K562 (cell line): Measurements from ENCODE around the gene TCF15. TPM values are rescaled to one million over a fixed set of nuclear protein-coding genes. Genes with fewer than 3 reads are reported as not detected.

Source experiments
- ATAC-seq: fragments of 200-7000 bp; cut with Tn5 transposase; 3 replicates; pipeline ENCODE4 v1.9.1; 2020; ENCODE audit warnings: moderate library complexity
- BruUV-seq: library from RNA; stranded (reverse); fragments of 400-500 nt; replicated peaks from 2 replicates; lab custom pipeline; 2021; lab: Mats Ljungman, UMichigan
- CTCF ChIA-PET: fragments of 300-600 bp; formaldehyde crosslinking; extraction: SDS; loops from one replicate; lab custom pipeline; 2021; ENCODE audit warnings: low intra/inter-chr PET ratio; lab: Yijun Ruan, JAX
- POLR2A ChIA-PET: fragments of 300-600, 350-650 bp; sonication (Branson Sonifier 250); formaldehyde crosslinking; extraction: SDS; loops from one replicate; lab custom pipeline; 2021; ENCODE audit warnings: antibody characterized with exemption, inconsistent platforms; lab: Yijun Ruan, JAX
- DNase-seq, 4 experiments: peaks; one replicate each; pipeline versions ENCODE4 v3.0.0 to v3.0.0-alpha.2; 2011 to 2018; ENCODE audit warnings: low spot score in 3 of 4, mixed read lengths in 3 of 4; ENCODE audit errors: extremely low read depth in 1 of 4
- FAIRE-seq: peaks from 2 replicates; lab custom pipeline; 2011; peaks lifted over from hg19 to GRCh38; lab: Jason Lieb, UNC
- H2AFZ ChIP-seq: 2 replicates; pipeline ENCODE4 v1.6.0; 2011; ENCODE audit warnings: low read depth, low read length, control low read depth, inconsistent platforms
- H3K27ac ChIP-seq: fragments of 200-600 bp; 3 replicates; pipeline ENCODE4 v1.8.0; 2011; ENCODE audit warnings: low read depth, mild to moderate bottlenecking, control low read depth, inconsistent platforms, low read length, moderate library complexity, mixed read lengths; ENCODE audit errors: extremely low read depth
- H3K27me3 ChIP-seq, 2 experiments: fragments of 300-600 bp in 1 of 2; 2 replicates in 1 of 2; 3 replicates in 1 of 2; pipeline versions ENCODE4 v1.6.0 to v1.8.0; 2011; ENCODE audit warnings: inconsistent platforms in 2 of 2, low read length in 2 of 2, mild to moderate bottlenecking in 1 of 2, mixed read lengths in 1 of 2, moderate library complexity in 1 of 2; ENCODE audit not compliant: control insufficient read depth in 2 of 2, insufficient read depth in 2 of 2
- H3K36me3 ChIP-seq: fragments of 300-600 bp; 3 replicates; pipeline ENCODE4 v1.8.0; 2011; ENCODE audit warnings: mild to moderate bottlenecking, low read length, inconsistent platforms; ENCODE audit not compliant: control insufficient read depth, insufficient read depth
- H3K4me1 ChIP-seq, 2 experiments: fragments of 200-600 bp in 1 of 2; replicated peaks in 1 of 2; 2 replicates in 1 of 2; 3 replicates in 1 of 2; pipeline versions ENCODE4 v1.5.1 to v1.8.0; 2011; ENCODE audit warnings: inconsistent platforms in 2 of 2, low read length in 2 of 2, mild to moderate bottlenecking in 1 of 2, mixed read lengths in 1 of 2, moderate library complexity in 1 of 2; ENCODE audit not compliant: control insufficient read depth in 2 of 2, insufficient read depth in 2 of 2
- H3K4me2 ChIP-seq: 2 replicates; pipeline ENCODE4 v1.6.1; 2011; ENCODE audit warnings: low read length, control low read depth, inconsistent platforms, mixed read lengths; ENCODE audit not compliant: insufficient read depth
- H3K4me3 ChIP-seq: fragments of 200-600 bp; sonication (generic), shearing (Covaris generic); 2 replicates; pipeline ENCODE4 v1.5.1; 2016; ENCODE audit warnings: control low read depth, inconsistent platforms
- H3K79me2 ChIP-seq: fragments of 200-600 bp; 3 replicates; pipeline ENCODE4 v1.8.0; 2011; ENCODE audit warnings: low read length, inconsistent platforms; ENCODE audit not compliant: control insufficient read depth, insufficient read depth
- H3K9ac ChIP-seq, 2 experiments: 2 replicates each; pipeline versions ENCODE4 v1.6.0 to v1.6.1; 2011; ENCODE audit warnings: low read depth in 2 of 2, low read length in 2 of 2, control low read depth in 1 of 2, inconsistent platforms in 1 of 2, mild to moderate bottlenecking in 1 of 2, mixed read lengths in 1 of 2; ENCODE audit not compliant: insufficient read depth in 1 of 2
- H3K9me1 ChIP-seq: one replicate; pipeline ENCODE4 v1.6.0; 2011; ENCODE audit warnings: inconsistent platforms, mild to moderate bottlenecking, low read length, moderate library complexity; ENCODE audit not compliant: control insufficient read depth, insufficient read depth
- H3K9me3 ChIP-seq: replicated peaks from 2 replicates; pipeline ENCODE4 v1.5.1; 2011; ENCODE audit warnings: low read depth, low read length, inconsistent platforms; ENCODE audit not compliant: control insufficient read depth, insufficient read depth
- H4K20me1 ChIP-seq: replicated peaks from 2 replicates; pipeline ENCODE4 v1.6.1; 2011; ENCODE audit warnings: low read length, inconsistent platforms, mixed read lengths; ENCODE audit not compliant: control insufficient read depth, insufficient read depth
- ATF1 ChIP-seq, 2 experiments: fragments of 450-650 bp in 1 of 2; IDR thresholded peaks; 2 replicates each; pipeline ENCODE4 v1.6.1; 2016; ENCODE audit warnings: missing compliant biosample characterization in 1 of 2, missing genetic modification characterization in 1 of 2
- FOS ChIP-seq: IDR thresholded peaks from 3 replicates; pipeline ENCODE4 v1.6.1; 2011; ENCODE audit not compliant: insufficient read length; ENCODE audit errors: extremely low read depth
- GABPA ChIP-seq: fragments of 200-800 bp; sonication (Bioruptor generic); conservative IDR thresholded peaks from 2 replicates; pipeline ENCODE4 v1.6.1; 2016; ENCODE audit warnings: low read depth, missing genetic modification characterization, missing compliant biosample characterization
- PHF20 ChIP-seq: fragments of 450-650 bp; IDR thresholded peaks from 2 replicates; pipeline ENCODE4 v1.6.1; 2018; ENCODE audit not compliant: partially characterized antibody
- ZBTB33 ChIP-seq: sonication (generic); formaldehyde crosslinking; IDR thresholded peaks from 2 replicates; pipeline ENCODE4 v1.8.1; 2023; ENCODE audit warnings: mild to moderate bottlenecking, missing genetic modification reagents
- WGBS: fragments of 100-300 bp; shearing (Covaris generic); methylation state at CpG from one replicate; pipeline ENCODE4 v1.1.6; 2016; ENCODE audit warnings: low coverage, mixed read lengths; ENCODE audit not compliant: insufficient coverage; ENCODE audit errors: missing lambda C conversion rate; 5-methylcytosine and 5-hydroxymethylcytosine counted together
- in situ Hi-C: fragments of 300-500 bp; cut with MboI; formaldehyde crosslinking; loops from 4 replicates; pipeline ENCODE4 v1.15.0; 2018; ENCODE audit warnings: inconsistent platforms, mixed read lengths
- intact Hi-C: fragments of 100-400 bp; cut with micrococcal nuclease; formaldehyde crosslinking; loops from 2 replicates; pipeline ENCODE4 v1.14.2; 2022
- polyA plus RNA-seq, 8 experiments: library from polyadenylated mRNA; depleted of rRNA in 4 of 8; stranded (reverse) in 5 of 8; unstranded in 3 of 8; fragments of >200 nt; fragmentation: Nextera tagmentation in 2 of 8; fragmentation: Illumina TruSeq in 1 of 8; extraction: Ambion mirVana in 2 of 8; extraction: Trizol in 1 of 8; gene quantifications; 2 replicates each; pipeline versions ENCODE4 v1.2.1 to v1.2.3, GENCODE V29; 2011 to 2014; ENCODE audit warnings: inconsistent platforms in 1 of 8, missing spikeins in 1 of 8
- total RNA-seq, 7 experiments: library from RNA; depleted of rRNA in 6 of 7; stranded (reverse); fragments of >200 nt in 6 of 7; fragmentation: Illumina TruSeq in 2 of 7; extraction: Trizol in 2 of 7; gene quantifications; 2 replicates each; pipeline versions ENCODE4 v1.2.1 to v1.2.3, GENCODE V29; 2011 to 2021; ENCODE audit warnings: low replicate concordance in 1 of 7
- TF ChIP-seq, protein P1 (sequence below): fragments of 450-650 bp; IDR thresholded peaks from 2 replicates; pipeline ENCODE4 v1.6.1; 2016; ENCODE audit warnings: mild to moderate bottlenecking, moderate library complexity
- TF ChIP-seq, protein P2 (sequence below): sonication (generic); formaldehyde crosslinking; IDR thresholded peaks from 2 replicates; pipeline ENCODE4 v1.9.0; 2022; ENCODE audit warnings: mild to moderate bottlenecking, missing genetic modification reagents

Gene TCF15
- total and polyA plus RNA-seq, 9 of the 15 experiments (the other 6 are each of a cell fraction or from before 2014, with no cell fraction given), result 0.04 to 5.0 (median 1.2) TPM

- WGBS, result 55% methylated on average over 6 of the region's 8 CpGs
- no peak overlapping the region for H3K4me2 ChIP-seq
- peaks cover 0 to 20% of the 10 kb centered on the region in 2 experiments; a peak in 2 of 5 replicates for H3K4me1 ChIP-seq
- in situ Hi-C loops, result no loop called here
- no peaks in the 10 kb centered on the region for H4K20me1 ChIP-seq
- BruUV-seq, result no TSS peak
- no peaks in the 10 kb centered on the region for H3K9me1 ChIP-seq
- intact Hi-C loops, result no loop called here
- ATAC-seq (peak; percentile 40; the same call in 1 of the 3 replicates), DNase-seq (no peak), FAIRE-seq (no peak)
- peak overlapping the region in 1 of 2 experiments; percentile 40; a peak in 1 of 4 replicates for H3K9ac ChIP-seq
- H3K79me2 ChIP-seq, result no peaks in the 10 kb centered on the region
- no peaks in the 10 kb centered on the region for H3K27me3 ChIP-seq
- no peak overlapping the region for H2AFZ ChIP-seq
- H3K9me3 ChIP-seq, result no peaks in the 10 kb centered on the region
- H3K27ac ChIP-seq, result no peak overlapping the region
- ChIA-PET POLR2A (interaction anchor here (0.6 to 1.3 kb wide), 3 partner anchors 16 to 158 kb away, joined by 3 to 4 read pairs (median 3); no protein-coding TSS in a partner anchor), CTCF (no interaction called here)
- no peaks in the 10 kb centered on the region for H3K36me3 ChIP-seq
- no peak overlapping the region for H3K4me3 ChIP-seq
- TF ChIP-seq ATF1 (CRISPR knock-in tag; IDR thresholded peaks at IDR 0.05) (no peak), ATF1 (tag; IDR thresholded peaks at IDR 0.05) (no peak), FOS (no peak), PHF20 (no peak), ZBTB33 (CRISPR knock-in tag) (no peak), GABPA (tag) (no peak)
- TF ChIP-seq, protein P1, sequence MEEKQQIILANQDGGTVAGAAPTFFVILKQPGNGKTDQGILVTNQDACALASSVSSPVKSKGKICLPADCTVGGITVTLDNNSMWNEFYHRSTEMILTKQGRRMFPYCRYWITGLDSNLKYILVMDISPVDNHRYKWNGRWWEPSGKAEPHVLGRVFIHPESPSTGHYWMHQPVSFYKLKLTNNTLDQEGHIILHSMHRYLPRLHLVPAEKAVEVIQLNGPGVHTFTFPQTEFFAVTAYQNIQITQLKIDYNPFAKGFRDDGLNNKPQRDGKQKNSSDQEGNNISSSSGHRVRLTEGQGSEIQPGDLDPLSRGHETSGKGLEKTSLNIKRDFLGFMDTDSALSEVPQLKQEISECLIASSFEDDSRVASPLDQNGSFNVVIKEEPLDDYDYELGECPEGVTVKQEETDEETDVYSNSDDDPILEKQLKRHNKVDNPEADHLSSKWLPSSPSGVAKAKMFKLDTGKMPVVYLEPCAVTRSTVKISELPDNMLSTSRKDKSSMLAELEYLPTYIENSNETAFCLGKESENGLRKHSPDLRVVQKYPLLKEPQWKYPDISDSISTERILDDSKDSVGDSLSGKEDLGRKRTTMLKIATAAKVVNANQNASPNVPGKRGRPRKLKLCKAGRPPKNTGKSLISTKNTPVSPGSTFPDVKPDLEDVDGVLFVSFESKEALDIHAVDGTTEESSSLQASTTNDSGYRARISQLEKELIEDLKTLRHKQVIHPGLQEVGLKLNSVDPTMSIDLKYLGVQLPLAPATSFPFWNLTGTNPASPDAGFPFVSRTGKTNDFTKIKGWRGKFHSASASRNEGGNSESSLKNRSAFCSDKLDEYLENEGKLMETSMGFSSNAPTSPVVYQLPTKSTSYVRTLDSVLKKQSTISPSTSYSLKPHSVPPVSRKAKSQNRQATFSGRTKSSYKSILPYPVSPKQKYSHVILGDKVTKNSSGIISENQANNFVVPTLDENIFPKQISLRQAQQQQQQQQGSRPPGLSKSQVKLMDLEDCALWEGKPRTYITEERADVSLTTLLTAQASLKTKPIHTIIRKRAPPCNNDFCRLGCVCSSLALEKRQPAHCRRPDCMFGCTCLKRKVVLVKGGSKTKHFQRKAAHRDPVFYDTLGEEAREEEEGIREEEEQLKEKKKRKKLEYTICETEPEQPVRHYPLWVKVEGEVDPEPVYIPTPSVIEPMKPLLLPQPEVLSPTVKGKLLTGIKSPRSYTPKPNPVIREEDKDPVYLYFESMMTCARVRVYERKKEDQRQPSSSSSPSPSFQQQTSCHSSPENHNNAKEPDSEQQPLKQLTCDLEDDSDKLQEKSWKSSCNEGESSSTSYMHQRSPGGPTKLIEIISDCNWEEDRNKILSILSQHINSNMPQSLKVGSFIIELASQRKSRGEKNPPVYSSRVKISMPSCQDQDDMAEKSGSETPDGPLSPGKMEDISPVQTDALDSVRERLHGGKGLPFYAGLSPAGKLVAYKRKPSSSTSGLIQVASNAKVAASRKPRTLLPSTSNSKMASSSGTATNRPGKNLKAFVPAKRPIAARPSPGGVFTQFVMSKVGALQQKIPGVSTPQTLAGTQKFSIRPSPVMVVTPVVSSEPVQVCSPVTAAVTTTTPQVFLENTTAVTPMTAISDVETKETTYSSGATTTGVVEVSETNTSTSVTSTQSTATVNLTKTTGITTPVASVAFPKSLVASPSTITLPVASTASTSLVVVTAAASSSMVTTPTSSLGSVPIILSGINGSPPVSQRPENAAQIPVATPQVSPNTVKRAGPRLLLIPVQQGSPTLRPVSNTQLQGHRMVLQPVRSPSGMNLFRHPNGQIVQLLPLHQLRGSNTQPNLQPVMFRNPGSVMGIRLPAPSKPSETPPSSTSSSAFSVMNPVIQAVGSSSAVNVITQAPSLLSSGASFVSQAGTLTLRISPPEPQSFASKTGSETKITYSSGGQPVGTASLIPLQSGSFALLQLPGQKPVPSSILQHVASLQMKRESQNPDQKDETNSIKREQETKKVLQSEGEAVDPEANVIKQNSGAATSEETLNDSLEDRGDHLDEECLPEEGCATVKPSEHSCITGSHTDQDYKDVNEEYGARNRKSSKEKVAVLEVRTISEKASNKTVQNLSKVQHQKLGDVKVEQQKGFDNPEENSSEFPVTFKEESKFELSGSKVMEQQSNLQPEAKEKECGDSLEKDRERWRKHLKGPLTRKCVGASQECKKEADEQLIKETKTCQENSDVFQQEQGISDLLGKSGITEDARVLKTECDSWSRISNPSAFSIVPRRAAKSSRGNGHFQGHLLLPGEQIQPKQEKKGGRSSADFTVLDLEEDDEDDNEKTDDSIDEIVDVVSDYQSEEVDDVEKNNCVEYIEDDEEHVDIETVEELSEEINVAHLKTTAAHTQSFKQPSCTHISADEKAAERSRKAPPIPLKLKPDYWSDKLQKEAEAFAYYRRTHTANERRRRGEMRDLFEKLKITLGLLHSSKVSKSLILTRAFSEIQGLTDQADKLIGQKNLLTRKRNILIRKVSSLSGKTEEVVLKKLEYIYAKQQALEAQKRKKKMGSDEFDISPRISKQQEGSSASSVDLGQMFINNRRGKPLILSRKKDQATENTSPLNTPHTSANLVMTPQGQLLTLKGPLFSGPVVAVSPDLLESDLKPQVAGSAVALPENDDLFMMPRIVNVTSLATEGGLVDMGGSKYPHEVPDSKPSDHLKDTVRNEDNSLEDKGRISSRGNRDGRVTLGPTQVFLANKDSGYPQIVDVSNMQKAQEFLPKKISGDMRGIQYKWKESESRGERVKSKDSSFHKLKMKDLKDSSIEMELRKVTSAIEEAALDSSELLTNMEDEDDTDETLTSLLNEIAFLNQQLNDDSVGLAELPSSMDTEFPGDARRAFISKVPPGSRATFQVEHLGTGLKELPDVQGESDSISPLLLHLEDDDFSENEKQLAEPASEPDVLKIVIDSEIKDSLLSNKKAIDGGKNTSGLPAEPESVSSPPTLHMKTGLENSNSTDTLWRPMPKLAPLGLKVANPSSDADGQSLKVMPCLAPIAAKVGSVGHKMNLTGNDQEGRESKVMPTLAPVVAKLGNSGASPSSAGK, result no peak
- TF ChIP-seq, protein P2, sequence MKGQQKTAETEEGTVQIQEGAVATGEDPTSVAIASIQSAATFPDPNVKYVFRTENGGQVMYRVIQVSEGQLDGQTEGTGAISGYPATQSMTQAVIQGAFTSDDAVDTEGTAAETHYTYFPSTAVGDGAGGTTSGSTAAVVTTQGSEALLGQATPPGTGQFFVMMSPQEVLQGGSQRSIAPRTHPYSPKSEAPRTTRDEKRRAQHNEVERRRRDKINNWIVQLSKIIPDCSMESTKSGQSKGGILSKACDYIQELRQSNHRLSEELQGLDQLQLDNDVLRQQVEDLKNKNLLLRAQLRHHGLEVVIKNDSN (CRISPR knock-in tag), result 0 out of 2 replicates have a peak, but pooled peaks have one; percentile 27
Observed at GRCh38 chr20:603116-603640, 6.9 kb downstream of the TCF15 start.
